HG02938 (cell line): ENCODE results near the gene PTPA.

Experiments used
- ATAC-seq: cut with Tn5 transposase; IDR thresholded peaks from one replicate; pipeline ENCODE4 v1.9.1; 2021; ENCODE audit warnings: mild to moderate bottlenecking, moderate library complexity; ENCODE audit not compliant: unreplicated experiment

PTPA gene

GRCh38 chr9:129136446-129137035, 25.3 kb downstream of the PTPA start:
- ATAC-seq: no peak

DNA sequence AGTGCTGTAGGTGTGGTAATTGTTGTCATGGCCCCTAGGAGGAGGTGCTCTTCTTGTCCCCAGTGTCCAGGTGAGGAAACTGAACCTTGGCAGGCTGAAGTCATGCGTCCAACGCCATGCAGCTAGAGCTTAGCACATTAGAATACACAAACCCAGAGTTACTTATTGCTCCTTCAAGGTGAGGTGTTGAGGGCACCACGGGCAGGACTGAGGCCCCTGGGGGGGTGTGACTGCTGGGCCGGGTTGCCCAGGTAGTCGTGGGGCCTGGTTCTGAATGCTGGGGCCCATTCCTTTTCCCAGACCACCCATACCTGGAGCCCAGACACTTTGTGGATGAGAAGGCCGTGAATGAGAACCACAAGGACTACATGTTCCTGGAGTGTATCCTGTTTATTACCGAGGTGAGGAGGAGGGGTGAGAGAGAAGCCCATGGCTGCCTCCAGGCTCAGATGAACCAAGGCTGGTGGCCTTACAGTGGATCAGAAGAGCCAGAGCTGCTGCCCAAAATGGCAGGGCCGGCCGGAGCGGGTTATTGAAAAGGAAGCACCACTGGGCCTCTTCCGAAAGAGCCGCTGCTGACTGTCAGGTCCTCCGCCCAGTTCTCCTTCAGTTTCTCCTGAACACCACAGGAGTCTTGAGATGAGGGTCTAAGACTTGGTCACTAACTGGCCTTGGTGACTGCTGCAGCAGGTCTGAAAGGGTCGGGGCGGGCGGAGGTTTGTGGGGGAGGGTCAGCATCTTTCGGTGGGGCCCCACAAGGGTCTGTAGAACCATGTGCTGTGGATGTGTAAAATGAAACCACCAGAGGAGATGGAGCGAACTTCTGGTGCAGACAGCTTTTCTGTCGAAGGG, 26.3 kb downstream of the PTPA start:
- ATAC-seq: no peak

DNA sequence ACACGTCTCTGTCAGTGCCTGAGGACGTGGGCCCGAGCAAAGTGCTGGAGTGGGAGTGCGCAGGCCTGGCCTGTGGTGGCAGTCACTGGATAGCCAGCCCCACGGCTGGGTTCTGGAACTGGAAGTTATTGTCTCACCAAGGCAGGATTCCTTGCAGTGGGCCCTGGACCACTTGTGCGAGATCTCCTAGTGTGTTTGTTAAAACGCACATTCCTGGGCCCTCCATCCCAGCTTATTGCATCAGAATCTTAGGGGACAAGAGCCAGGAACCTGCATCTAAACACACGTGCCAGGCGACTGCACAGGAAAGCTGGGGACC, 26.9 kb downstream of the PTPA start:
- no peak for ATAC-seq

DNA sequence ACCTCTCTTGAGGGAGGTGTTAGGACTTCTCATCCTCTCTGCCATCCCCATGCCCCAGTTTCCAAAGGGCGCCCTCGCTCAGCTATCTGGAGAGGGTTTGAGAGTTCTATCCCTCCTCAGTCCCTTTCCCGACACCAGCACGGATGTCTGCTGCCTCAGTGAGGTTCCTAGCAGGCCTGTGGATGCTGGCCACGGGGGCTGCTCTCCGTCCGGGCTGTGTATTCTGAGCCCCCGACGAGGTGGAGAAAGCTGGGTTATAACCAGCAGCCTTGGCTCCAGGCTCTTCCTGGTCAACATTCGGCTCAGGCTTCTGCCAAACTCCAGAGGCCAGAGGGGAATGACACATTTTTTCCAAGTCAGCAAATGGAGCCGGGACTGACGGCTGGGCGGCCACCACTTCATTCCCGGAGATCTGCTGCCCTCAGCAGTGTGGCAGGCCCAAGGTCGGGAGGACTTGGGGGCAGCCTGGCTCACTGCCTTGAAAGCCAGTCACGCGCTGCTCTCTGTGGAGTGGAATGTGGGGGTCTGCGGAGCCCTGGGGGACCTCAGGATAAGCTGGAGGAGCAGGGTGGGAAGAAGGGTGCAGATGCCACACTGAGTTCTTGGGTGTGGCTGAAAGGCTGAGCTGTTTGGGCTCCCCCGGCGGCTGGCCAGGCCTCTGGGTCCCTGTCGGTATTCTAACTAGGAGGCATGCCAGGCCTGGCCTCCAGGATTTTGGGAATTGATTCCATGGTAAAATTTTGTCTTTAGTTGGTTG, 27.4 kb downstream of the PTPA start:
- no peak for ATAC-seq

GRCh38 chr9:129139233-129139992, 28.2 kb downstream of the PTPA start:
- ATAC-seq: no peak

DNA sequence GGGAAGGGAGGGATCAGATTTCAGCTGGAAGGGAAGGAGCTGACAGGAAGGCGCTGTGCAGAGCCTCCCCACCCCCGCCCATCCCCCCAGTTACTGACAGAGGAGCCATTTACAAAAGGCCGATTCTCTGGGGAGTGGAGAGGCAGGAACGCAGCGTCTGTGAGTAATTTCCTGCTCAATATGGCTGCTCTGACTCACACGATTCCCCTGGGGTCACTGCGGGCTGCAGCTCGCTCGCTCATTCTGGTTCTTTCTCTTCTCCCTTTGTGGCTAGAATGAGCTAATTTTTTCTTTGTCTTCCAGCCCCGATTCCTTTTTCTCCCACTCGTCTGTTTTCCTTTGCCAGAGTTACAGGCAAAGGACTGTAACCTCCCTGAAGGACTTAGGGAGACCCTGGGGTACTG, 28.8 kb downstream of the PTPA start:
- peak; percentile 64 for ATAC-seq

GRCh38 chr9:129140397-129141065, 29.3 kb downstream of the PTPA start:
- ATAC-seq: peak; percentile 4

- no peak for ATAC-seq
Measured at GRCh38 chr9:129141066-129142041, 30.1 kb downstream of the PTPA start.

DNA sequence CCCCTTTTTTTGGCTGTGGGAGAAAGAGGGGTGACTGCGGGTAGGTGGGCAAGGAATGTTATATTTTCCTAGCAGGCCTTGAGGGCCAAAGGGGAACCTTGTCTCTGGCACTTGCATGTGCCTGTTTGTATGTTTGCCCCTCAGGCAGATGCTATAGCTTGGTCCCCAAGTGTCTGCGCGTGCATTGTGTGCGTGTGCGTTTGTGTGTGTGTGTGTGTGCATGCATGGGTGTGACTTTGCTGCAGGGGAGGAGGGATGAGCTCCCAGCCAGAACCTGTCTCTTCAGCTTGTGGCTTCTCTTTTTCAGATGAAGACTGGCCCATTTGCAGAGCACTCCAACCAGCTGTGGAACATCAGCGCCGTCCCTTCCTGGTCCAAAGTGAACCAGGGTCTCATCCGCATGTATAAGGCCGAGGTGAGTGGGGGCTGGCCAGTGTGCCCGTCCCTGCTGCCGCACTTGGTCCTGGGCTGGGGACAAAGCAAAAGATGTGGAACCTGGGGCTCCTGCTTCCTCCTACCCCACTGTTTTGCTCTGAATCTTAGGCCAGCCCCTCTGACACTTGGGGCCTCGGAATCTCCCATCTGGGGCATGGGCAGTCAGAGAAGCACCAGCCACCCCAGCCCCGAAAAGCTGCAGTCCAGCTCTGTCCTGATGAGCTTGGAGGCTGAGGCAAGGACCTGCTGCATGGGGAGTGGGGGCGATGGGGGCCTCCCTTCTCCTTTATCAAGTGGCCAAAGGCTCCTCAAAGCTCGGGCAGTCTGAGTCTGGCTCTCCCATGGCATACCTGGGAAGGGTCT, 31.1 kb downstream of the PTPA start:
- ATAC-seq: no peak

- no peak for ATAC-seq
Measured at GRCh38 chr9:129143031-129143927, 32.1 kb downstream of the PTPA start.

- no peak for ATAC-seq
Measured at GRCh38 chr9:129145316-129145715, 34.1 kb downstream of the PTPA start.

DNA sequence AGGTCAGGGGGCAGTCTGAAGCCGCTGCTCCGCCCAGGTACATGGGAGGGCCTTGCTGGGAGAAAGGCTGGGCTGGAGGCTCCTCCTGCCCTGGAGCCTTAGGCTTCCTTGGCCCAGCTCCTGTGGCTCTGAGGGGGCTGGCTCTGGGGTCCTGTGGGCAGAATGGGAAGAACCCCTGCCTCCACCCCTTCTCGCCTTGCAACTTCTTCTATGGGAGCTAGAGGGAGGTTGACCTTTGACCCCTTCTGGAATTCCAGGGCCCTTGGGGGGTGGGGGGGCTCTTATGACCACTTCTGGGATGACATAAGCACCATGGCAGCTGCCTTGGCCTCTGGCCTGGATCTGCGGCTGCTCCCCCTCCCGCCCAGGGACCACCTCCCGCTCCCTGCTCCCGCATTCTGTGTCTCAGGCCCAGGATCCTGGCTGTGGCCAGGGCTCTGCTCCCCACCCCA, 34.7 kb downstream of the PTPA start:
- no peak for ATAC-seq

- ATAC-seq: no peak
Measured at GRCh38 chr9:129146441-129146941, 35.3 kb downstream of the PTPA start.

GRCh38 chr9:129148463-129149204, 37.4 kb downstream of the PTPA start:
- no peak for ATAC-seq

GRCh38 chr9:129149442-129149841, 38.2 kb downstream of the PTPA start:
- no peak for ATAC-seq

DNA sequence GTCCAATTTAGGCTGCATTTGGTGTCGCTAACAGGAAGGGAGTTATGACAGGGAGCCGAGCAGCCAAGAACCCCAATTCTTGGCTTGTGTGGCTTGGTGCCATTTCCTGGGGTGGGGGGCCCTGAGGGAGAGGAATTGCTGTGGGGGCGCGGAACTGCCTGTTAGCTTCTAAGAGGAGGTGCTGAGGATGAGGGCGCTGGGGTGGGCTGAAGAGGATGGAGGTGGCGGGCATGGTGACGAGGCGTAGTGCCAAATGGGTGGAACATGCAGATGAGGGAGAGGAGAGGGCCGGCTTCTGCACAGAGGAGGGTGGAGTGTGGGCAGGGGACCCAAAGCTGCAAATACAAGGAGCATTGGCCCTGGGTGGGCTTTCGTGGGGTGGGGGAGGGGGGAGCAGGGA, 38.9 kb downstream of the PTPA start:
- ATAC-seq: no peak
